Measurements from ENCODE around the gene ARSB. TPM values are rescaled to one million over a fixed set of nuclear protein-coding genes. Genes with fewer than 3 reads are reported as not detected.
A peak's percentile ranks its signal among the peaks of the same experiment; 100 is the strongest.

The ARSB gene
- polyA plus RNA-seq, 2 of the 4 experiments (the other 2 are of a cell fraction), result 8.4 to 13.4 TPM

- H3K4me1 ChIP-seq, result no peaks in the 10 kb centered on the region
- H3K9me3 ChIP-seq, result no peaks in the 10 kb centered on the region
- no peak overlapping the region for H3K4me2 ChIP-seq
- no peak for ATAC-seq
- CTCF ChIA-PET, result interaction anchor here (0.5 to 1.8 kb wide), 4 partner anchors 10 to 31 kb away, joined by 4 to 5 read pairs (median 4); no protein-coding TSS in a partner anchor
- TF ChIP-seq EHMT2 (IDR thresholded peaks at IDR 0.05; ENCODE audit: low read depth) (no peak), RFX5 (IDR thresholded peaks at IDR 0.05) (no peak), CHD2 (IDR thresholded peaks at IDR 0.05; ENCODE audit: low read length, partially characterized antibody) (no peak), KDM1A (IDR thresholded peaks at IDR 0.05; ENCODE audit: low read depth) (no peak), ATOH8 (CRISPR knock-in tag; IDR thresholded peaks at IDR 0.05; ENCODE audit: low read depth) (no peak), NPAS2 (CRISPR knock-in tag; IDR thresholded peaks at IDR 0.05; ENCODE audit: borderline replicate concordance) (no peak), BCL3 (IDR thresholded peaks at IDR 0.05) (no peak), HES2 (IDR thresholded peaks at IDR 0.05) (no peak), CTCF (IDR thresholded peaks at IDR 0.05) (no peak), RAD21 (conservative IDR thresholded peaks at IDR 0.05 in 1 of 2, IDR thresholded peaks at IDR 0.05 in 1 of 2) (no peak), PBX3 (IDR thresholded peaks at IDR 0.05) (no peak), TP53 (CRISPR knock-in tag; IDR thresholded peaks at IDR 0.05) (no peak), ZNF302 (CRISPR knock-in tag; IDR thresholded peaks at IDR 0.05) (no peak), E2F6 (IDR thresholded peaks at IDR 0.05; ENCODE audit: borderline replicate concordance, low read depth) (no peak), RCOR1 (IDR thresholded peaks at IDR 0.05; ENCODE audit: low read depth, low read length) (no peak), EHF (CRISPR knock-in tag; IDR thresholded peaks at IDR 0.05) (no peak), POLR2AphosphoS2 (conservative IDR thresholded peaks at IDR 0.05; ENCODE audit: low read length) (no peak), ZFP36 (IDR thresholded peaks at IDR 0.05; ENCODE audit: borderline replicate concordance, partially characterized antibody) (no peak)
- WGBS (ENCODE audit: missing lambda C conversion rate), result 80% methylated on average over 11 of the region's 11 CpGs
- peak overlapping the region in 1 of 2 experiments; percentile 15; a peak in 1 of 6 replicates for H3K27ac ChIP-seq
- H3K4me3 ChIP-seq, result no peak overlapping the region
- no peak for FAIRE-seq
- no peak for DNase-seq (ENCODE audit: low read depth in 1 of 2, low spot score in 1 of 2)
- POLR2A ChIA-PET, result no interaction called here
These were observed 175.7 kb downstream of the ARSB start for GRCh38 chr5:78809444-78809843.

GRCh38 chr5:78808818-78809217, 176.3 kb downstream of the ARSB start:
- no peak overlapping the region for H3K4me3 ChIP-seq
- H3K27ac ChIP-seq, result no peak overlapping the region
- H3K4me1 ChIP-seq, result no peaks in the 10 kb centered on the region
- H3K9me3 ChIP-seq, result no peaks in the 10 kb centered on the region
- no peak overlapping the region for H3K4me2 ChIP-seq
- ChIA-PET CTCF (interaction anchor here (0.6 to 1.8 kb wide), 6 partner anchors 13 to 216 kb away, joined by 3 to 5 read pairs (median 3); no protein-coding TSS in a partner anchor), POLR2A (no interaction called here)
- WGBS (ENCODE audit: missing lambda C conversion rate), result 89% methylated on average over 8 of the region's 8 CpGs
- no peak for ATAC-seq
- no peak for DNase-seq (ENCODE audit: low read depth in 1 of 2, low spot score in 1 of 2)
- no peak for FAIRE-seq
- no peak for TF ChIP-seq RNF2 (IDR thresholded peaks at IDR 0.05; ENCODE audit: borderline replicate concordance, low read depth)
- no peak for TF ChIP-seq SREBF2 (IDR thresholded peaks at IDR 0.05)
- no peak for TF ChIP-seq PBX3 (IDR thresholded peaks at IDR 0.05)
- TF ChIP-seq NR3C1 (IDR thresholded peaks at IDR 0.05), result no peak
- no peak for TF ChIP-seq REST (IDR thresholded peaks at IDR 0.05)
- TF ChIP-seq E2F6 (IDR thresholded peaks at IDR 0.05; ENCODE audit: borderline replicate concordance, low read depth), result no peak
- TF ChIP-seq ESRRA (IDR thresholded peaks at IDR 0.05; ENCODE audit: borderline replicate concordance, low read length), result no peak
- TF ChIP-seq RCOR1 (IDR thresholded peaks at IDR 0.05; ENCODE audit: low read depth, low read length), result no peak
- TF ChIP-seq FOSB (CRISPR knock-in tag; IDR thresholded peaks at IDR 0.05), result no peak

Measured in A549 (cell line).